Measurements from ENCODE around the gene LGR6.

LGR6 gene

GRCh38 chr1:202220733-202221132 is 27.1 kb downstream of the LGR6 start:
- DNase-seq (ENCODE audit: low read depth, low spot score), result no peak
- Histone ChIP-seq H3K9ac (ENCODE audit: insufficient read length, low read depth) (no peak overlapping the region), H3K27me3 (ENCODE audit: insufficient read depth, insufficient read length) (peaks cover 5% of the 10 kb centered on the region), H3K36me3 (ENCODE audit: insufficient read depth, insufficient read length, low read length) (no peaks in the 10 kb centered on the region), H3K4me1 (ENCODE audit: insufficient read depth, insufficient read length) (peaks cover 21% of the 10 kb centered on the region), H3K4me3 (ENCODE audit: insufficient read length, low read depth) (no peak overlapping the region), H3K9me3 (ENCODE audit: insufficient read depth, low read length) (no peaks in the 10 kb centered on the region)
- no peak for TF ChIP-seq ZNF274 (IDR thresholded peaks at IDR 0.05; ENCODE audit: low read depth, low read length)
- TF ChIP-seq SUZ12 (IDR thresholded peaks at IDR 0.05; ENCODE audit: extremely low read depth, insufficient read depth, insufficient read length), result no peak
- no peak for TF ChIP-seq YY1 (IDR thresholded peaks at IDR 0.05; ENCODE audit: insufficient read depth, insufficient read length)

DNA sequence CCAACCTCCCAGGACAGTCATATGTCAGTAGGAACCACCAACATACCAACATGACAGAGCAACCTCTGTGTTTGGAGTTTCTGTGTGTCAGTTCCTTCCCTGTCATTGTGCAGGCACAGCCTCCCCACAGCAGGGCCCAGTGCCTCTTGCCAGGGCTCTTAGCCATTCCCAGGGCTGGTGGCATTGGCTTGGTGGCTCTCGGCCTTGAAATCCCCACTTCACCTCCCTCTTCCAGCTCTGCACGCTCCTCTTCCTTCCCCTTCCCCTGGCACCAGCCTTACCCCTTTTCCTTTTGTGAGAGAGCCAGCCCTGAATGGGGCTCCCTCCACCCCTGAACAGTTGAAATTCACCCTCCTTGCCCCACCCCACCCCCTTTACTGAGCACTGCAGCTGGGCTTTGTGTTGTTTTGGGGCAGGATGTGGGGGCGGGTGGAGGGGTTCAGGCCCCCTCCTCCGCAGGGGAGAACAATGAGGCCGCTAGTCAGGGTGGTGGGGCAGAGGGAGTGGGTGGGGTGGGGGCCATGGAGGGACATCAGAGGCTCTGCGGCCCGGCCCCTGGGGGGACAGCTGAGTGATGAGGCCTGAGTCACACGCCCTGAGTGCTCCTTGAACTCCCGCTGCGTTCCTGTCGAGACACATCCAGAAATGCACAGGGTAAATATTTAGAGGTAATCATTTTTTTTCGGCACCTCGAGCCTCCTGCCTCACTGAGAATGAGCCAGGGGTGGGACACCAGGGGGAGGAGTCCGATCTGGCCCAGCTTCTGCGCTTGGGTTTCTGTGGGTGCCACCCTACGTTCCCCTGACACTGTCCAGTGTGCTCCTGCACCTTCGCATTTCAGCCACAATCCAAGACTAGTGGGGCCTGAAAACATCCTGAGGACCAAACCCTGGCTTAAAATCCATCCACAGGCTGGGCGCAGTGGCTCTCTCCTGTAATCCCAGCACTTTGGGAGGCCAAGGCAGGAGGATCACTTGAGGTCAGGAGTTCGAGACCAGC is 28.6 kb downstream of the LGR6 start:
- H3K4me1 ChIP-seq (ENCODE audit: insufficient read depth, insufficient read length), result peaks cover 14% of the 10 kb centered on the region
- TF ChIP-seq YY1 (IDR thresholded peaks at IDR 0.05; ENCODE audit: insufficient read depth, insufficient read length) (no peak), SUZ12 (IDR thresholded peaks at IDR 0.05; ENCODE audit: extremely low read depth, insufficient read depth, insufficient read length) (no peak), ZNF274 (IDR thresholded peaks at IDR 0.05; ENCODE audit: low read depth, low read length) (no peak)
- no peaks in the 10 kb centered on the region for H3K27me3 ChIP-seq (ENCODE audit: insufficient read depth, insufficient read length)
- no peak overlapping the region for H3K4me3 ChIP-seq (ENCODE audit: insufficient read length, low read depth)
- no peak for DNase-seq (ENCODE audit: low read depth, low spot score)
- no peak overlapping the region for H3K9ac ChIP-seq (ENCODE audit: insufficient read length, low read depth)
- H3K36me3 ChIP-seq (ENCODE audit: insufficient read depth, insufficient read length, low read length), result no peaks in the 10 kb centered on the region
- no peaks in the 10 kb centered on the region for H3K9me3 ChIP-seq (ENCODE audit: insufficient read depth, low read length)

DNA sequence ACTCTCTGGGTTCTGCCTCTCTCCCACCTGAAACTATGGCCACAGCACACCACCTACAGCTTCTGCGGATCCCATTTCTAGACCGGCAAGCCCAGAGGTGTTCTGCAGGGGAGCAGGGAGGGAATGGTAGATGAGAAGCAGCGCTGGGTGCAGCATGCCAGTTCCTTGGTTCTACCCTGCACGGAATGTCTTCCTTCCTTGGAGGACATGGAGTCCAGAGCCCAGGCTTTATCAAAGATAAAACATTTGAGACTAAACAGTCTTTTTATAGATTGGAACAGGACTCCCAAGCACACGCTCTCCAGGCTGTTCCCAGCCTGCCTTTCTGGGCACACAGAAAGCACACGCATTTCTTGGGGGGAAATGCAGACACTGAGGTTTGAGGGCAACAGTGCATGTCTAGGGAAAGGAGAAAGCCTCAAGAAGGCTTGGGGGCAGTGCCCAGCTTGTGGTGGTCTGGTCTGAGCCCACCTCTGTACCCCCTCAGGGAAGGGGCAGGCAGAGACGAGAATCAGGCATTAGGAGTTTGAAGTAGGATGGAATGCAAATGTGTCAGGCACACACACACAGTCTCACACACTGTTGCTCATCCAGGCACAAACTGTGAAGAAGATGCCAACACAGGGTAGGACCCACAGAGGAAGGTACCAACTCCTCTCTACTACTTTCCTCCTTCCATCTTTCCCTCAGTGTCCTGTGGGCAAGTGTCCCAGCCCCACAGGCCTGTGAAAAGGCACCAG is 29.7 kb downstream of the LGR6 start:
- no peaks in the 10 kb centered on the region for H3K27me3 ChIP-seq (ENCODE audit: insufficient read depth, insufficient read length)
- TF ChIP-seq ZNF274 (IDR thresholded peaks at IDR 0.05; ENCODE audit: low read depth, low read length) (no peak), SUZ12 (IDR thresholded peaks at IDR 0.05; ENCODE audit: extremely low read depth, insufficient read depth, insufficient read length) (no peak), YY1 (IDR thresholded peaks at IDR 0.05; ENCODE audit: insufficient read depth, insufficient read length) (no peak)
- H3K4me1 ChIP-seq (ENCODE audit: insufficient read depth, insufficient read length), result peaks cover 14% of the 10 kb centered on the region
- no peaks in the 10 kb centered on the region for H3K9me3 ChIP-seq (ENCODE audit: insufficient read depth, low read length)
- no peak overlapping the region for H3K4me3 ChIP-seq (ENCODE audit: insufficient read length, low read depth)
- H3K9ac ChIP-seq (ENCODE audit: insufficient read length, low read depth), result no peak overlapping the region
- DNase-seq (ENCODE audit: low read depth, low spot score), result no peak
- peaks cover 3% of the 10 kb centered on the region for H3K36me3 ChIP-seq (ENCODE audit: insufficient read depth, insufficient read length, low read length)

GRCh38 chr1:202224453-202224852 is 30.9 kb downstream of the LGR6 start:
- TF ChIP-seq YY1 (IDR thresholded peaks at IDR 0.05; ENCODE audit: insufficient read depth, insufficient read length) (no peak), SUZ12 (IDR thresholded peaks at IDR 0.05; ENCODE audit: extremely low read depth, insufficient read depth, insufficient read length) (no peak), ZNF274 (IDR thresholded peaks at IDR 0.05; ENCODE audit: low read depth, low read length) (no peak)
- H3K9ac ChIP-seq (ENCODE audit: insufficient read length, low read depth), result no peak overlapping the region

GRCh38 chr1:202225131-202225530 is 31.5 kb downstream of the LGR6 start:
- no peak overlapping the region for H3K9ac ChIP-seq (ENCODE audit: insufficient read length, low read depth)

More at GRCh38 chr1:202224453-202224852, 30.9 kb downstream of the LGR6 start:
- H3K4me1 ChIP-seq (ENCODE audit: insufficient read depth, insufficient read length), result peaks cover 14% of the 10 kb centered on the region
- no peak overlapping the region for H3K4me3 ChIP-seq (ENCODE audit: insufficient read length, low read depth)
- no peak for DNase-seq (ENCODE audit: low read depth, low spot score)
- peaks cover 3% of the 10 kb centered on the region for H3K36me3 ChIP-seq (ENCODE audit: insufficient read depth, insufficient read length, low read length)
- no peaks in the 10 kb centered on the region for H3K27me3 ChIP-seq (ENCODE audit: insufficient read depth, insufficient read length)
- no peaks in the 10 kb centered on the region for H3K9me3 ChIP-seq (ENCODE audit: insufficient read depth, low read length)

GRCh38 chr1:202227053-202227672 is 33.6 kb downstream of the LGR6 start:
- Histone ChIP-seq H3K36me3 (ENCODE audit: insufficient read depth, insufficient read length, low read length) (peaks cover 3% of the 10 kb centered on the region), H3K9ac (ENCODE audit: insufficient read length, low read depth) (no peak overlapping the region)
- TF ChIP-seq SUZ12 (IDR thresholded peaks at IDR 0.05; ENCODE audit: extremely low read depth, insufficient read depth, insufficient read length) (no peak), YY1 (IDR thresholded peaks at IDR 0.05; ENCODE audit: insufficient read depth, insufficient read length) (no peak), ZNF274 (IDR thresholded peaks at IDR 0.05; ENCODE audit: low read depth, low read length) (no peak)

More at GRCh38 chr1:202225131-202225530, 31.5 kb downstream of the LGR6 start:
- TF ChIP-seq YY1 (IDR thresholded peaks at IDR 0.05; ENCODE audit: insufficient read depth, insufficient read length), result no peak
- TF ChIP-seq ZNF274 (IDR thresholded peaks at IDR 0.05; ENCODE audit: low read depth, low read length), result no peak
- TF ChIP-seq SUZ12 (IDR thresholded peaks at IDR 0.05; ENCODE audit: extremely low read depth, insufficient read depth, insufficient read length), result no peak
- Histone ChIP-seq H3K4me1 (ENCODE audit: insufficient read depth, insufficient read length) (peaks cover 14% of the 10 kb centered on the region), H3K9me3 (ENCODE audit: insufficient read depth, low read length) (no peaks in the 10 kb centered on the region), H3K4me3 (ENCODE audit: insufficient read length, low read depth) (no peak overlapping the region), H3K36me3 (ENCODE audit: insufficient read depth, insufficient read length, low read length) (peaks cover 3% of the 10 kb centered on the region), H3K27me3 (ENCODE audit: insufficient read depth, insufficient read length) (no peaks in the 10 kb centered on the region)
- no peak for DNase-seq (ENCODE audit: low read depth, low spot score)

More at GRCh38 chr1:202227053-202227672, 33.6 kb downstream of the LGR6 start:
- H3K9me3 ChIP-seq (ENCODE audit: insufficient read depth, low read length), result no peaks in the 10 kb centered on the region
- no peaks in the 10 kb centered on the region for H3K27me3 ChIP-seq (ENCODE audit: insufficient read depth, insufficient read length)
- H3K4me1 ChIP-seq (ENCODE audit: insufficient read depth, insufficient read length), result peaks cover 13% of the 10 kb centered on the region
- DNase-seq (ENCODE audit: low read depth, low spot score), result no peak
- no peak overlapping the region for H3K4me3 ChIP-seq (ENCODE audit: insufficient read length, low read depth)

Measured in NT2/D1 (cell line).